ENCODE data around the gene PTAFR. TPM values are rescaled to one million over a fixed set of nuclear protein-coding genes. Genes with fewer than 3 reads are reported as not detected.

PTAFR gene
- total RNA-seq, 6 experiments from 2014 or later: 0.26 to 0.57 (median 0.43) TPM

- Mint-ChIP-seq H3K9me3 (no peaks in the 10 kb centered on the region), H3K36me3 (ENCODE audit: low read depth) (no peaks in the 10 kb centered on the region), H3K4me3 (no peak overlapping the region), H3K27ac (peak overlapping the region; percentile 50), H3K27me3 (ENCODE audit: insufficient read depth) (no peaks in the 10 kb centered on the region), H3K4me1 (ENCODE audit: low read depth) (peaks cover 33% of the 10 kb centered on the region)
- DNase-seq: no peak
- TF ChIP-seq CTCF (IDR thresholded peaks at IDR 0.05): no peak
Observed at GRCh38 chr1:28111157-28111556, 65.3 kb downstream of the PTAFR start.

DNA sequence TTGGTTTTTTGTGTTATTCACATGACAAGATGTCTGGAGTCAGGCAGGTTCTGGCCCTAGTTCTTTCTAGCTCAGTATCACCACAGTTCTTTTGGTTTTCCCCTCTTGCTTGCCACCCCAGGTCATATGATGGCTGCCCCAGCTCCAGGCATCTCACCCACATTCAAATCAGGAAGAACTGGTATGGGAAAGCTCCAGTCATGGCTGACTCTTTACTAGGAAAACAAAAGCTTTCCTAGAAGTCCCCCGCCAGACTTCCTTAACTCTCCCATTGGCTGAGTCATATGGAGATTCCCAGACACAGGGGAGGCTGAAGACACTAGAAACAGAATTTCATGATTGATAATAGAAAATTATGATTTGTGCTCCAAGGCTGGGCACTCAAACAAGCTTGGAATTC, 65.9 kb downstream of the PTAFR start:
- no peak for TF ChIP-seq CTCF (IDR thresholded peaks at IDR 0.05)
- Mint-ChIP-seq H3K9me3 (no peaks in the 10 kb centered on the region), H3K36me3 (ENCODE audit: low read depth) (no peaks in the 10 kb centered on the region), H3K4me1 (ENCODE audit: low read depth) (peaks cover 38% of the 10 kb centered on the region), H3K27me3 (ENCODE audit: insufficient read depth) (no peaks in the 10 kb centered on the region), H3K4me3 (no peak overlapping the region), H3K27ac (peak overlapping the region; percentile 50)
- peak; percentile 17 for DNase-seq

- Mint-ChIP-seq H3K4me3 (no peak overlapping the region), H3K4me1 (ENCODE audit: low read depth) (peaks cover 47% of the 10 kb centered on the region), H3K27me3 (ENCODE audit: insufficient read depth) (no peaks in the 10 kb centered on the region), H3K36me3 (ENCODE audit: low read depth) (no peaks in the 10 kb centered on the region), H3K27ac (no peak overlapping the region), H3K9me3 (no peaks in the 10 kb centered on the region)
- DNase-seq: no peak
- no peak for TF ChIP-seq CTCF (IDR thresholded peaks at IDR 0.05)
Observed at GRCh38 chr1:28109639-28110038, 66.9 kb downstream of the PTAFR start.

- H3K4me3 Mint-ChIP-seq: no peak overlapping the region
- DNase-seq: no peak
- no peaks in the 10 kb centered on the region for H3K27me3 Mint-ChIP-seq (ENCODE audit: insufficient read depth)
- no peaks in the 10 kb centered on the region for H3K36me3 Mint-ChIP-seq (ENCODE audit: low read depth)
- H3K4me1 Mint-ChIP-seq (ENCODE audit: low read depth): peaks cover 48% of the 10 kb centered on the region
- no peak for TF ChIP-seq CTCF (IDR thresholded peaks at IDR 0.05)
- H3K9me3 Mint-ChIP-seq: no peaks in the 10 kb centered on the region
- no peak overlapping the region for H3K27ac Mint-ChIP-seq
Observed at GRCh38 chr1:28108001-28108400, 68.5 kb downstream of the PTAFR start.

DNA sequence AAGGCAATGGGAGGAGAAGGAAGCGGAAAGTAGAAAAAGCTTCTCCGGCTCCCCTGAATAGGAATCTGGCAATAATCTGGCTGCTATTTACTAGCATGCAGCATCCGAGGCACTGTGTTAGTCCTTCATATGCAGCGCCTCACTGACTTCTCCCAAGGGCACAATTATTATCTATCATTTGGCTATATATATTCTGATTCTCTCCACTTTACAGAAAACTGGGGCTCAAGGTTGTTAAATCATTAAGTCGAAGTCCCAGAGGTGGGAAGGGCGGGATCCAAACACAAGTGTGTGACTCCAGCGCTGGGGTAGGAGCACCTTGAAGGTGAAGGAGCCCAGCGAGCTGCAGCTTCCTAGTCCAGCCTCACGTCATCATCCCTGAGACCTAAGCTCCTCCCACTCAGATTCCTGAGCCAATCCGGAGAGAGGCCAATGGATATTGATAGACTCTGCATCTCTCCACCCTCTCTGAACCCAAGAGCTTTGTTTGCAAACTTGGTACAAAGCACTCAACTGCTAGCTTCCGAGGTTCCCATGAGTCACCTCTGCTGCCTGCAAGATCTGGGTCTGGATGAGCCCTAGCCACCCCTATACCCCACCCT, 71.5 kb downstream of the PTAFR start:
- peak; percentile 80 for DNase-seq
- no peaks in the 10 kb centered on the region for H3K36me3 Mint-ChIP-seq (ENCODE audit: low read depth)
- peak overlapping the region; percentile 81 for H3K27ac Mint-ChIP-seq
- peak overlapping the region; percentile 87 for H3K4me3 Mint-ChIP-seq
- H3K4me1 Mint-ChIP-seq (ENCODE audit: low read depth): peaks cover 19% of the 10 kb centered on the region
- no peaks in the 10 kb centered on the region for H3K27me3 Mint-ChIP-seq (ENCODE audit: insufficient read depth)
- no peaks in the 10 kb centered on the region for H3K9me3 Mint-ChIP-seq
- TF ChIP-seq CTCF (IDR thresholded peaks at IDR 0.05): no peak

DNA sequence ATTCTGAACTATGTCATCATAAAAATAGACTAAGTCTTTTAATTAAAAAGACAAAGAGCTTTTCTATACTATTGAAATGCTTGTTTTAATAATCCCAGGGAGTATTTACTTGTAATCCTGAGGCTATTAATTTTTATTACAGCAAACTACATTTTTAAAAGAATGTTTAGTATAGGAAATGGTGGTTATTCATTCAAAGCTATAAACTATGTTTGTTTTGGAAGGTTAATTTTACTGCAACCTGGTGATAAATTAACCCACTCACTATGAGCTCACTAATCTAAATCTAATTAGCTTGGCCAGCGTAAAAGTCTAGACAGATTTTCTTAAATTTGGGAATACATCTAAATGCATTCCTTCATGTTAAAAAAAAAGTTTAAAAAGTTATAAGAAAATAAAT, 74.3 kb downstream of the PTAFR start:
- Mint-ChIP-seq H3K27ac (no peak overlapping the region), H3K4me1 (ENCODE audit: low read depth) (peaks cover 37% of the 10 kb centered on the region), H3K36me3 (ENCODE audit: low read depth) (no peaks in the 10 kb centered on the region), H3K4me3 (no peak overlapping the region), H3K9me3 (no peaks in the 10 kb centered on the region), H3K27me3 (ENCODE audit: insufficient read depth) (peaks cover 4% of the 10 kb centered on the region)
- DNase-seq: no peak
- TF ChIP-seq CTCF (IDR thresholded peaks at IDR 0.05): no peak

All from HFFc6 (cell line).